CD8-positive, alpha-beta memory T cell (primary cell): ENCODE measurements around the gene SPC24. TPM values are rescaled to one million over a fixed set of nuclear protein-coding genes. Genes with fewer than 3 reads are reported as not detected.
"Not testable (repeated sequence)": the region's sequence is repeated elsewhere in the genome, so short reads cannot be mapped to it uniquely, and the experiment has no call there.

Source experiments
- CTCF ChIA-PET: fragments of 350-600 bp; sonication (Branson Sonifier 250); formaldehyde crosslinking; loops from one replicate; lab custom pipeline; 2021; ENCODE audit warnings: antibody characterized with exemption; lab: Charles Lee
- POLR2A ChIA-PET: fragments of 350-600 bp; sonication (Branson Sonifier 250); formaldehyde crosslinking; loops from one replicate; lab custom pipeline; 2021; ENCODE audit warnings: antibody characterized with exemption; lab: Charles Lee
- DNase-seq, 5 donors: peaks; one replicate each; pipeline versions ENCODE4 v3.0.0 to v3.0.0-alpha.2; 2020 to 2022; ENCODE audit warnings: mixed read lengths in 1 of 5
- H3K27ac ChIP-seq: one replicate; pipeline ENCODE4 v1.7.0; 2013; ENCODE audit warnings: low read depth, mild to moderate bottlenecking, low read length, moderate library complexity
- H3K27me3 ChIP-seq: 2 replicates; pipeline ENCODE4 v1.7.0; 2013; ENCODE audit warnings: low read length, mild to moderate bottlenecking; ENCODE audit not compliant: insufficient read depth, poor library complexity, severe bottlenecking
- H3K36me3 ChIP-seq: 2 replicates; pipeline ENCODE4 v1.7.0; 2013; ENCODE audit warnings: mild to moderate bottlenecking, low read length, moderate library complexity; ENCODE audit not compliant: insufficient read depth
- H3K4me1 ChIP-seq: 2 replicates; pipeline ENCODE4 v1.7.0; 2013; ENCODE audit warnings: mild to moderate bottlenecking, low read length, moderate library complexity; ENCODE audit not compliant: insufficient read depth
- H3K4me3 ChIP-seq: 2 replicates; pipeline ENCODE4 v1.7.0; 2013; ENCODE audit warnings: mild to moderate bottlenecking, low read length
- H3K9me3 ChIP-seq: 2 replicates; pipeline ENCODE4 v1.7.0; 2013; ENCODE audit warnings: mild to moderate bottlenecking, low read length
- H3K27ac Mint-ChIP-seq, 8 donors: one replicate each; pipeline ENCODE4 v1.8.0; 2020 to 2021; ENCODE audit warnings: mixed read lengths in 8 of 8, mild to moderate bottlenecking in 6 of 8, inconsistent platforms in 3 of 8, moderate library complexity in 3 of 8
- H3K27me3 Mint-ChIP-seq, 2 donors: one replicate each; pipeline ENCODE4 v1.8.0; 2020 to 2021; ENCODE audit warnings: mixed read lengths in 2 of 2, mild to moderate bottlenecking in 1 of 2, moderate library complexity in 1 of 2
- H3K36me3 Mint-ChIP-seq, 3 donors: one replicate each; pipeline ENCODE4 v1.8.0; 2020 to 2021; ENCODE audit warnings: mixed read lengths in 3 of 3, inconsistent platforms in 1 of 3, mild to moderate bottlenecking in 1 of 3
- H3K4me1 Mint-ChIP-seq, 3 donors: one replicate each; pipeline ENCODE4 v1.8.0; 2020 to 2021; ENCODE audit warnings: mixed read lengths in 3 of 3, inconsistent platforms in 1 of 3, mild to moderate bottlenecking in 1 of 3
- H3K4me3 Mint-ChIP-seq, 7 donors: one replicate each; pipeline ENCODE4 v1.8.0; 2020 to 2021; ENCODE audit warnings: mixed read lengths in 7 of 7, mild to moderate bottlenecking in 6 of 7, moderate library complexity in 4 of 7, inconsistent platforms in 2 of 7
- H3K9me3 Mint-ChIP-seq, 5 donors: one replicate each; pipeline ENCODE4 v1.8.0; 2020 to 2022; ENCODE audit warnings: mixed read lengths in 5 of 5, mild to moderate bottlenecking in 3 of 5, moderate library complexity in 2 of 5, inconsistent platforms in 1 of 5
- polyA plus RNA-seq: library from polyadenylated mRNA; unstranded; fragments of 300-500 nt; fragmentation: Illumina TruSeq; gene quantifications from one replicate; pipeline ENCODE4 v1.2.3, GENCODE V29; 2021
- total RNA-seq, 2 experiments: library from RNA; stranded (reverse); gene quantifications; one replicate each; pipeline ENCODE4 v1.2.3, GENCODE V29; 2021

SPC24 gene
- total and polyA plus RNA-seq, 3 experiments from 2014 or later: 35.3 to 37.2 TPM; not detected in 1

DNA sequence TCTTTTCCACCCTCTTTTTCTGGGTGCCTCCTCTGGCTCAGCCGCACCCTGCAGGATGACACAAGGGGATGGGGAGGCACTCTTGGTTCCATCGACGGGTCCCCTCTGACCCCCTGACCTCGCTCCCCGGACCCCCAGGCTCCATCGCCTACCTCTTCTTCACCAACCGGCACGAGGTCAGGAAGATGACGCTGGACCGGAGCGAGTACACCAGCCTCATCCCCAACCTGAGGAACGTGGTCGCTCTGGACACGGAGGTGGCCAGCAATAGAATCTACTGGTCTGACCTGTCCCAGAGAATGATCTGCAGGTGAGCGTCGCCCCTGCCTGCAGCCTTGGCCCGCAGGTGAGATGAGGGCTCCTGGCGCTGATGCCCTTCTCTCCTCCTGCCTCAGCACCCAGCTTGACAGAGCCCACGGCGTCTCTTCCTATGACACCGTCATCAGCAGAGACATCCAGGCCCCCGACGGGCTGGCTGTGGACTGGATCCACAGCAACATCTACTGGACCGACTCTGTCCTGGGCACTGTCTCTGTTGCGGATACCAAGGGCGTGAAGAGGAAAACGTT, 42.4 kb downstream of the SPC24 start:
- Histone ChIP-seq H3K27ac (no peak overlapping the region), H3K4me3 (no peak overlapping the region), H3K9me3 (no peaks in the 10 kb centered on the region), H3K4me1 (no peaks in the 10 kb centered on the region), H3K27me3 (no peaks in the 10 kb centered on the region), H3K36me3 (peaks cover 8% of the 10 kb centered on the region)
- H3K36me3 Mint-ChIP-seq: peaks cover 6 to 68% (median 10%) of the 10 kb centered on the region in 3 donors
- ChIA-PET CTCF (interaction anchor here (1.5 kb wide), 1 partner anchor 78 kb away, joined by 3 read pairs; no protein-coding TSS in a partner anchor), POLR2A (interaction anchor here (0.7 kb wide), 1 partner anchor 18 kb away, joined by 4 read pairs; no protein-coding TSS in a partner anchor)
- DNase-seq: no peak
- no peak overlapping the region for H3K4me3 Mint-ChIP-seq
- peak overlapping the region in 1 of 8 donors; percentile 29 for H3K27ac Mint-ChIP-seq
- H3K9me3 Mint-ChIP-seq: no peaks in the 10 kb centered on the region
- H3K4me1 Mint-ChIP-seq: no peaks in the 10 kb centered on the region
- H3K27me3 Mint-ChIP-seq: no peaks in the 10 kb centered on the region

DNA sequence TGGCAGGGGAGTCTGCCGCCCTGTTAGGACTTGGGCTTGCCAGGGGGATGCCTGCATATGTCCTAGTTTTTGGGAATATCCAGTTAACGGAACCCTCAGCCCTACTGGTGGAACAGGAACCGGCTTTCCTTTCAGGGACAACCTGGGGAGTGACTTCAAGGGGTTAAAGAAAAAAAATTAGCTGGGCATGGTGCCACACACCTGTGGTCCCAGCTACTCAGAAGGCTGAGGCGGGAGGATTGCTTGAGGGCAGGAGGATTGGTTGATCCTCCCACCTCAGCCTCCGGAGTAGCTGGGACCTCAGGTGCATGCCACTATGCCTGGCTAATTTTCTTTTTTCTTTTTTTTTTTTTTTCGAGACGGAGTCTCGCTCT, 43.8 kb downstream of the SPC24 start:
- Mint-ChIP-seq H3K27me3 (no peaks in the 10 kb centered on the region), H3K4me3 (no peak overlapping the region), H3K36me3 (peaks cover 6 to 66% (median 9%) of the 10 kb centered on the region in 3 donors), H3K9me3 (no peaks in the 10 kb centered on the region), H3K4me1 (no peaks in the 10 kb centered on the region), H3K27ac (no peak overlapping the region)
- Histone ChIP-seq H3K9me3 (no peaks in the 10 kb centered on the region), H3K27me3 (no peaks in the 10 kb centered on the region), H3K4me3 (no peak overlapping the region), H3K4me1 (no peaks in the 10 kb centered on the region), H3K27ac (no peak overlapping the region), H3K36me3 (peaks cover 13% of the 10 kb centered on the region)
- ChIA-PET POLR2A (no interaction called here), CTCF (interaction anchor here (1.0 kb wide), 2 partner anchors 14 to 17 kb away, joined by 3 to 5 read pairs; no protein-coding TSS in a partner anchor)
- DNase-seq: no peak

DNA sequence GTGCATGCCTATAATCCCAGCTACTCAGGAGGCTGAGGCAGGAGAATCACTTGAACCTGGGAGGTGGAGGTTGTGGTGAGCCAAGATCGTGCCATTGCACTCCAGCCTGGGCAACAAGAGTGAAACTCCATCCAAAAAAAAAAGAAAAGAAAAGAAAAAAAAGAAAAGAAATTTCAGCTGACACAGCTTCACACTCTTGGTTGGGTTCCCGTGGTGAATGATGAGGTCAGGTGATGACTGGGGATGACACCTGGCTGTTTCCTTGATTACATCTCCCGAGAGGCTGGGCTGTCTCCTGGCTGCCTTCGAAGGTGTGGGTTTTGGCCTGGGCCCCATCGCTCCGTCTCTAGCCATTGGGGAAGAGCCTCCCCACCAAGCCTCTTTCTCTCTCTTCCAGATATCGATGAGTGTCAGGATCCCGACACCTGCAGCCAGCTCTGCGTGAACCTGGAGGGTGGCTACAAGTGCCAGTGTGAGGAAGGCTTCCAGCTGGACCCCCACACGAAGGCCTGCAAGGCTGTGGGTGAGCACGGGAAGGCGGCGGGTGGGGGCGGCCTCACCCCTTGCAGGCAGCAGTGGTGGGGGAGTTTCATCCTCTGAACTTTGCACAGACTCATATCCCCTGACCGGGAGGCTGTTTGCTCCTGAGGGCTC, 44.3 kb downstream of the SPC24 start:
- H3K27me3 ChIP-seq: no peaks in the 10 kb centered on the region
- ChIA-PET CTCF (interaction anchor here (1.0 kb wide), 1 partner anchor 16 kb away, joined by 3 read pairs; no protein-coding TSS in a partner anchor), POLR2A (no interaction called here)
- H3K27ac Mint-ChIP-seq: peak overlapping the region in 1 of 8 donors; percentile 22
- no peaks in the 10 kb centered on the region for H3K4me1 ChIP-seq
- H3K36me3 ChIP-seq: peaks cover 13% of the 10 kb centered on the region
- no peak overlapping the region for H3K4me3 ChIP-seq
- H3K27ac ChIP-seq: no peak overlapping the region
- H3K4me1 Mint-ChIP-seq: no peaks in the 10 kb centered on the region
- H3K9me3 ChIP-seq: no peaks in the 10 kb centered on the region
- no peak overlapping the region for H3K4me3 Mint-ChIP-seq
- no peak for DNase-seq
- peaks cover 5 to 65% (median 6%) of the 10 kb centered on the region in 3 donors for H3K36me3 Mint-ChIP-seq
- H3K27me3 Mint-ChIP-seq: no peaks in the 10 kb centered on the region
- H3K9me3 Mint-ChIP-seq: no peaks in the 10 kb centered on the region

DNA sequence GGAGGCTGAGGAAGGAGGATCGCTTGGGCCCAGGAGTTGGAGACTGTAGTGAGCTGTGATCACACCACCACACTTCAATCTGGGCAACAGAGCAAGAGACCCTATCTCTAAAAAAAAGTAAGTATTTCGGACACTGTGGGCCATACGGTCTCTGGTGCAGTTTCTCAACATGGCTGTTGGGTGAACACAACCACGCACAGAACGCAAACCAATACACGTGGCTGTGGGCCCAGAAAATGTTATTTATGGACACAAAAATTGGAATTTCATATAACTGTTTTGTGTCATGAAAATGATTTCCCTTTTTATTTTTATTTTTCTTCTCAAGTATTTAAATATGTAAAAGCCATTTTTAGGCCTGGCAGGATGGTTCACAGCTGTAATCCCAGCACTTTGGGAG, 46.8 kb downstream of the SPC24 start:
- no peak overlapping the region for H3K27ac ChIP-seq
- no peaks in the 10 kb centered on the region for H3K4me1 Mint-ChIP-seq
- no peaks in the 10 kb centered on the region for H3K27me3 ChIP-seq
- no peaks in the 10 kb centered on the region for H3K9me3 Mint-ChIP-seq
- no peaks in the 10 kb centered on the region for H3K27me3 Mint-ChIP-seq
- ChIA-PET POLR2A (no interaction called here), CTCF (interaction anchor here (2.9 kb wide), 1 partner anchor 17 kb away, joined by 13 read pairs; no protein-coding TSS in a partner anchor)
- H3K4me3 Mint-ChIP-seq: no peak overlapping the region
- DNase-seq: no peak
- H3K27ac Mint-ChIP-seq: peak overlapping the region in 1 of 8 donors; percentile 57
- H3K9me3 ChIP-seq: no peaks in the 10 kb centered on the region
- H3K4me1 ChIP-seq: no peaks in the 10 kb centered on the region
- H3K36me3 Mint-ChIP-seq: peaks cover 6 to 55% (median 9%) of the 10 kb centered on the region in 3 donors
- no peak overlapping the region for H3K4me3 ChIP-seq
- peaks cover 19% of the 10 kb centered on the region for H3K36me3 ChIP-seq

- H3K9me3 ChIP-seq: no peaks in the 10 kb centered on the region
- no peak overlapping the region for H3K27ac Mint-ChIP-seq
- H3K4me3 ChIP-seq: no peak overlapping the region
- no peaks in the 10 kb centered on the region for H3K27me3 ChIP-seq
- no peaks in the 10 kb centered on the region for H3K4me1 Mint-ChIP-seq
- no peaks in the 10 kb centered on the region for H3K27me3 Mint-ChIP-seq
- no peaks in the 10 kb centered on the region for H3K4me1 ChIP-seq
- peaks cover 25% of the 10 kb centered on the region for H3K36me3 ChIP-seq
- H3K36me3 Mint-ChIP-seq: peaks cover 0 to 57% (median 7%) of the 10 kb centered on the region in 3 donors
- no peak for DNase-seq
- no peak overlapping the region for H3K4me3 Mint-ChIP-seq
- no peak overlapping the region for H3K27ac ChIP-seq
- POLR2A ChIA-PET: no interaction called here
- H3K9me3 Mint-ChIP-seq: no peaks in the 10 kb centered on the region
- CTCF ChIA-PET: no interaction called here
Measured at GRCh38 chr19:11106477-11106876, 49.1 kb downstream of the SPC24 start.

GRCh38 chr19:11105014-11105636, 50.5 kb downstream of the SPC24 start:
- no peak for DNase-seq
- Mint-ChIP-seq H3K36me3 (peaks cover 1 to 52% (median 10%) of the 10 kb centered on the region in 3 donors), H3K27ac (no peak overlapping the region), H3K4me1 (peaks cover 1 to 2% (median 1%) of the 10 kb centered on the region in 3 donors), H3K27me3 (no peaks in the 10 kb centered on the region), H3K4me3 (no peak overlapping the region), H3K9me3 (no peaks in the 10 kb centered on the region)
- H3K9me3 ChIP-seq: no peaks in the 10 kb centered on the region
- POLR2A ChIA-PET: no interaction called here
- no peak overlapping the region for H3K4me3 ChIP-seq
- H3K4me1 ChIP-seq: no peaks in the 10 kb centered on the region
- no peak overlapping the region for H3K27ac ChIP-seq
- CTCF ChIA-PET: no interaction called here
- H3K27me3 ChIP-seq: no peaks in the 10 kb centered on the region
- H3K36me3 ChIP-seq: peaks cover 27% of the 10 kb centered on the region

- H3K4me1 ChIP-seq, CTCF ChIA-PET, H3K4me1 Mint-ChIP-seq, H3K9me3 ChIP-seq, H3K9me3 Mint-ChIP-seq, H3K4me3 ChIP-seq, H3K4me3 Mint-ChIP-seq, H3K27me3 ChIP-seq, DNase-seq, H3K27me3 Mint-ChIP-seq, H3K27ac ChIP-seq, POLR2A ChIA-PET: not testable (repeated sequence)
- H3K36me3 ChIP-seq: peaks cover 29% of the 10 kb centered on the region
- H3K27ac Mint-ChIP-seq: peak overlapping the region in 2 of 8 donors; percentile 12 to 29
- H3K36me3 Mint-ChIP-seq: peaks cover 10 to 54% (median 12%) of the 10 kb centered on the region in 3 donors
Measured at GRCh38 chr19:11103667-11104066, 51.9 kb downstream of the SPC24 start.

GRCh38 chr19:11102944-11103343, 52.6 kb downstream of the SPC24 start:
- H3K4me3 ChIP-seq: no peak overlapping the region
- H3K27ac ChIP-seq: no peak overlapping the region
- no peak overlapping the region for H3K4me3 Mint-ChIP-seq
- H3K4me1 ChIP-seq: no peaks in the 10 kb centered on the region
- POLR2A ChIA-PET: interaction anchor here (0.5 kb wide), 1 partner anchor 38 kb away, joined by 4 read pairs; no protein-coding TSS in a partner anchor
- peaks cover 0 to 4% (median 0%) of the 10 kb centered on the region in 5 donors for H3K9me3 Mint-ChIP-seq
- CTCF ChIA-PET: no interaction called here
- H3K27me3 ChIP-seq: no peaks in the 10 kb centered on the region
- peaks cover 10 to 50% (median 12%) of the 10 kb centered on the region in 3 donors for H3K36me3 Mint-ChIP-seq
- no peaks in the 10 kb centered on the region for H3K27me3 Mint-ChIP-seq
- peak overlapping the region in 1 of 8 donors; percentile 19 for H3K27ac Mint-ChIP-seq
- peaks cover 5 to 7% (median 6%) of the 10 kb centered on the region in 3 donors for H3K4me1 Mint-ChIP-seq
- no peaks in the 10 kb centered on the region for H3K9me3 ChIP-seq
- DNase-seq: no peak
- peaks cover 27% of the 10 kb centered on the region for H3K36me3 ChIP-seq
